ENCODE measurements around the gene RND2.
"Not testable (repeated sequence)": the region's sequence is repeated elsewhere in the genome, so short reads cannot be mapped to it uniquely, and the experiment has no call there.

RND2 gene

GRCh38 chr17:43027091-43028032 lies 2.3 kb downstream of the RND2 start:
- DNase-seq = no peak

DNA sequence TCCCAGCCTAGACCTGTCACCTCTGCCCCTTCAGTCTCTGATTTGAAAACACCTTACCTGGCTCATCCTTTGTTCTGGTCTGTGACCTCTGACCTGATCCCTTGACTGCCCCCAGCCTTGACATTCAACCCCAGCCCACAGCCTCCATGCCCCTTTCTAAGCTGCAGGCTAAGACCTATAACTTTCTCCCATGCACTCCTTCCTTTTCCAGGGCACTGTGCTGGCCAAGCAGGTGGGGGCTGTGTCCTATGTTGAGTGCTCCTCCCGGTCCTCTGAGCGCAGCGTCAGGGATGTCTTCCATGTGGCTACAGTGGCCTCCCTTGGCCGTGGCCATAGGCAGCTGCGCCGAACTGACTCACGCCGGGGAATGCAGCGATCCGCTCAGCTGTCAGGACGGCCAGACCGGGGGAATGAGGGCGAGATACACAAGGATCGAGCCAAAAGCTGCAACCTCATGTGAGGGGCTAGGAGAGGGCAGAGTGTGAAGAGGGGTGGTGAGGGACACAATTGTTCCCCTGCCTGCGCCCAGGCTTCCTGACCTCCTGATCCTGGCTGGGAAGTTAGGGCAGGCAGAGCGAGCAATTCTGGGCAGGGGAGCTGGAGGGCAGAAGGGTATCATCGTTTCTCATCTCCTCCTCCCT lies 3.3 kb downstream of the RND2 start:
- DNase-seq = no peak

DNA sequence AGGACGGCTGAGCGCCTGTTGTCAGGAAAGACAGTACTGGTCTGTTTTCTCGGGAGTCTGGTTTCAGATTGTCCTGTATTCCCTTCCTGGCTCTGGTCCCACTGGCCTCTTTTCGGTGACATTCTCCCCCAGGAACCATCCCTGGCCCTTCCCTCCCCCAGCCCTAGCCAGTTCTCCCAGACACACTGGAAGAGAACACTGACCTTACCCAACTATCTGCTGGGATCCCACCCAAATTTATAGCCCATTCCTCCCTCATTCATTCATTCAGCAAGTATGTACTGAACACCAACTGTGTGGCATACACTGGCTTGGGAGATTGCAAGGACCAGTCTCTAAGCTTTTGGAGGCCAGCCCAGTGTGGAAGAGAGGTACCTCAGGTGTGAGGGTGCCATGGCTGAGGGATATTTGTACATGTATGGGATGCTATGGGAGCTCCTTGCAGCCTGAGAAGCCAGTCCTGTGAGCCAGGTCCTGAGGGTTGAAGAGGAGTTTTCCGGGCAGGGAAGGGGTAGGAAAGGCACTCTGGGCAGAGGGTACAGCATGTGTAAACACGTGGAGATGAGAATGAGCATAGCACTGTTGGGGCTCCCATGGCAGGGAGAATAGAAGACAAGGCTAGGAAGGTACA lies 5.2 kb downstream of the RND2 start:
- DNase-seq = no peak

- no peak for DNase-seq
Observed at GRCh38 chr17:43031666-43032065, 6.6 kb downstream of the RND2 start.

DNA sequence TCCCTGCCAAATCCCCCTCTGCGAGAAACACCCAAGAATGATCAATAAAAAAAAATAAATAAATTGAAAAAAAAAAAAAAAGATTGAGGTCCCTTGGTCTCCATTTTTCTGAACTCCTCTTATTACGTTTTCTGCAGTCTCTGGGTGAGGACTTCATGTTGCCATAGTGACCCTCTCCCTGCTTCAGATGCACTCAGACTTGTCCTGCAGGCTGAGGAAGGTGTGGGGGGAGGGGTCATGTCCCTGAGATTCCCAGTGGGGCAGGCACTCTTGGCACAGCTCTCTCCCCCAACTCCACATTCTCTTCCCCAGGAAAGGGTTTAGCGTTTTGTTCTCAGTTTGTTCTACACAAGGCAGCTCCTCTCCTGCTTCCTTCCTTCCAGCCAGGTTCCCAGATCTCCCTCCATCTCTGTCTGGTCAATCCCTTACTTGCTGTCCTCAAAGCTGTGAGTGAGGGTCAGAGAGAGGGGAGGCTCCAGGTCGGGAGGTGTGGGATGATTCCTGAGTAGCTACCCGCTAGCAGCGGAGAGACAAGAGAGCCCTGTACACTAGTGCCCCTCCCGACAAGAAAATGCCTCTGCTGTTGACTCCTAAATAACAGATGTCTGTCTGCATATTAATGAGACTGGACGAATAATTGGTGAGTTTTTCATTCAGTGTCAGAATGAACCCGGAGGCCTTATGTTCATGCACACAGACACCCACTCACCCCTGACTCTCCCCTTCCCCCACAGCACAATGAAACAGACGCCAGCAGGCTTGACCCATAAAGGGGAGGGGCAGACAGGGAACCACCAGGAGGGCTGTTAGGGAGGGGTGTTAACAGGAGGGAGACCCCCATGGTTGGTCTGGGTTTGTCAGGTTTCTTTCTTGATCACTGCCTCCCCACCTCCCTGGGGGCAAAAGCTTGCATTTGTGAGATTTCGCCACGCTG lies 9.2 kb downstream of the RND2 start:
- DNase-seq = no peak

GRCh38 chr17:43034894-43035293 lies 9.9 kb downstream of the RND2 start:
- DNase-seq = no peak

GRCh38 chr17:43039646-43040045 lies 14.6 kb downstream of the RND2 start:
- DNase-seq = no peak

- peak; percentile 4 for DNase-seq
Observed at GRCh38 chr17:43040655-43041054, 15.6 kb downstream of the RND2 start.

DNA sequence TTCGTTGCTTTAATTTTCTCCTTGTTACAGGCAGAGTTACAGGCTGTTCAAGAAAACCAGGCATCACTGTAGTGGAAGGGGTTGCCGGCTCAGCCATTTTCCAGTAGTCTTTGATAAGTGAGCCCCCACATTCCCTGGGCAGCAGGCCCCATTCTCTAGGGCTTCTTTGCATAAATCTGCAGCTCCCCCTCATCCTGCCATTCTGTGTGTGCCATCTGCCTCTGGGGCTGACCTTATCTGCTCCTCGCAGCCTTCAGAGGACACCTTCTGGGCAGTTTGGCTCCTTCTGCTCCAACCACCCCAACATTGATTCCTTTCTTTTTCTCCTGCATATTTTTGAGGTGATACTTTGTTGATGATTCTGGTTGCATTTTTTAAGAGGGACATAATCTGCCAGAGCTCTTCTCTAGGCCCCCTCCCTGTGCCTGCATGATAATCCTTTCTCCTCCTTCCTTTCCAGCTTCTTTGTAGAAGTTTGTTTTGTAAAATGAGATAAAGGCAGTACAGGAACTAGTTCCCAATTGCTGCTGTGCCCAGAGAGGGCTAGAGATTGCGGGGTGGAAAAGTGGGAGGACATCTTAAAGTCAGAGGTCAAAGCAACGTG lies 17.1 kb downstream of the RND2 start:
- no peak for DNase-seq

DNA sequence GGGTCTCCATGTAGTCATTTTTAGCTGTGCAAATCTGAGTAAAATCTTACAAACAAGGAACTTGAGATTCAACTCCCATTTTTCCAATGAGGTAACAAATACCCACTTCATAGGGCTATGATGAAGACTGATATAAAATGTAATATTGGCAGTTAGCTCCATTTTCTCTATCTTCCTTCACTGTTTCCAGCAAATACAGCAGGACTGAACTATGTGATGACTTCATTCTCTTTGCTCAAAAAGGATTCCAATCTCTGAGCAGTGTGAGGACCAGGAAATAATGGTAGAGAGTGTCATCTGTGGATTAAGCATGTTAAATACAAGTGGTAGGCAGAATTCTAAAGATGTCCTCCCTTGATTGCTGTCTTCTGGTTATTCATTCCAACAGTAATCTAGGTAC lies 18.3 kb downstream of the RND2 start:
- DNase-seq = no peak

DNA sequence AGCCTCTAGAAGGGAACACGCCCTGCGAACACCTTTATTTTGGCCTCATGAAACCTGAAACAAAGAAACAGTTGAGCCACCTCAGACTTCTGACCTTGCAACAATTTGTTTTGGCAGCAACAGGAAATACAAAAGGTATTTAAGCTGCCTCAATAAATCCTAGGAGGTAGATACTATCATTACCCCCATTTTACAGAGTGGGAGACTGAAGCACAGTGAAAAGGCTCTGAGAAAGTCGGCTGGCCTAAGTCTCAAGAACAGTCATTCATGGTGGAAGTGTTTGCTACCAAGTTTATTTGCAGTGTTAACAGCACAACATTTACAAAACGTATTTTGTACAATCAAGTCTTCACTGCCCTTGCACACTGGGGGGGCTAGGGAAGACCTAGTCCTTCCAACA lies 19.0 kb downstream of the RND2 start:
- no peak for DNase-seq

- DNase-seq = no peak
Observed at GRCh38 chr17:43051969-43052368, 26.9 kb downstream of the RND2 start.

GRCh38 chr17:43053008-43053407 lies 28.0 kb downstream of the RND2 start:
- DNase-seq = not testable (repeated sequence)

DNA sequence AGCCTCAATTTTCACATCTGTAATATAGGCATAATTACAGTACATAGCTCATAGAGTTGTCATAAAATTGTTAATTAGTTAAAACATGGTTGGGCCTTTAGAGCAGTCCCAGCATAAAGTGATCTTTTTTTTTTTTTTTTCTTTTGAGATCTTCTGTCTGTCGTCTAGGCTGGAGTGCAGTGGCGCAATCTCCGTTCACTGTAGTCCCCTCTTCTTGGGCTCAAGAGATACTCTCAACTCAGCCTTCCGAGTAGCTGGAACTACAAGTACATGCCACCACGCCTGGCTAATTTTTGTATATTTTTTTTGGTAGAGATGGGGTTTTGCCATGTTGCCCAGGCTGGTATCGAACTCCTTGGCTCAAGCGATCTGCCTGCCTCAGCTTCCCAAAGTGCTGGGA lies 31.0 kb downstream of the RND2 start:
- DNase-seq = no peak

GRCh38 chr17:43062984-43063638 lies 38.1 kb downstream of the RND2 start:
- DNase-seq = no peak

- no peak for DNase-seq
Observed at GRCh38 chr17:43068570-43069367, 43.7 kb downstream of the RND2 start.

DNA sequence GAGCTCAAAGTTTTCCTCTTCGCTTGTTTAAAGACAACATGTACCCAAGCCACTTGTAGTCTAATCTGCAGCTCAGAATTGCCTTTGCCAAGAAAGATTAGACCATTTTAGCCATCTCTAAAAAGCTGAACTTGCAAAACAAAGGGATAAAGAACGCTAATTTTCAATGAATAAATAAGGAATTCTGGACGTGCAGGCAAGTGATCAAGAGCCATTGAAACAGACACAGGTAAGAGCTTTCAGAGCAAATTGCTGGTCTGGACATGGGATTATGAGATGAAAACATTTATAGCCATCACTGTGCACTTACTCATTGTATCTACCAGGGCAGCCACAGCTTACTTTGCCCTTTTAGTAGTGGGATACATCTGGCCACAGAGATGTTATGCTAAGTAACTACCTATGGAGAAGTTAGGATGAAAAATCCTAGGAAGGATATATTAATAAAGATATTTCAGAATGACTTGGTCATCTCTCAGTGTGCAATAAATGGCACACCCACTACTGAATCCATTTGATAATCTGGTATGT lies 44.4 kb downstream of the RND2 start:
- no peak for DNase-seq

GRCh38 chr17:43070257-43070656 lies 45.2 kb downstream of the RND2 start:
- no peak for DNase-seq

DNA sequence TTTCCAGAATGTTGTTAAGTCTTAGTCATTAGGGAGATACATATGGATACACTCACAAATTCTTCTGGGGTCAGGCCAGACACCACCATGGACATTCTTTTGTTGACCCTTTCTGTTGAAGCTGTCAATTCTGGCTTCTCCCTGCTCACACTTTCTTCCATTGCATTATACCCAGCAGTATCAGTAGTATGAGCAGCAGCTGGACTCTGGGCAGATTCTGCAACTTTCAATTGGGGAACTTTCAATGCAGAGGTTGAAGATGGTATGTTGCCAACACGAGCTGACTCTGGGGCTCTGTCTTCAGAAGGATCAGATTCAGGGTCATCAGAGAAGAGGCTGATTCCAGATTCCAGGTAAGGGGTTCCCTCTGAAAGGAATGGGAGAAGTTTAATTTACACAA lies 45.8 kb downstream of the RND2 start:
- DNase-seq = no peak

GRCh38 chr17:43074869-43075268 lies 49.8 kb downstream of the RND2 start:
- DNase-seq = no peak
